ENCODE measurements around the gene LRRC37A.
"Not testable (repeated sequence)": the region's sequence is repeated elsewhere in the genome, so short reads cannot be mapped to it uniquely, and the experiment has no call there.

Gene LRRC37A

GRCh38 chr17:46281336-46281735, 13.6 kb upstream of the LRRC37A start:
- not testable (repeated sequence) for H2BK12ac ChIP-seq (ENCODE audit: low read length); H2AK5ac ChIP-seq (ENCODE audit: low read depth, low read length); H3K4me2 ChIP-seq (ENCODE audit: insufficient read depth, low read length, poor library complexity, severe bottlenecking); H3K9ac ChIP-seq (ENCODE audit: low read depth, low read length, poor library complexity); H2BK15ac ChIP-seq (ENCODE audit: low read length); H3K27ac ChIP-seq (replicated peaks; ENCODE audit: low read length); H3K4me3 ChIP-seq (ENCODE audit: low read length in 2 of 2); H3K18ac ChIP-seq (ENCODE audit: low read length); H2BK120ac ChIP-seq (ENCODE audit: low read depth, low read length); H3K23ac ChIP-seq (ENCODE audit: low read depth, low read length, poor library complexity); H2AFZ ChIP-seq (ENCODE audit: low read length); H3K36me3 ChIP-seq (replicated peaks in 1 of 2; ENCODE audit: control insufficient read depth in 2 of 2, insufficient read depth in 2 of 2, low read length in 2 of 2); H3K14ac ChIP-seq (ENCODE audit: low read length); H3K4ac ChIP-seq (ENCODE audit: low read length); H4K91ac ChIP-seq (ENCODE audit: low read depth, low read length, poor library complexity); H2BK5ac ChIP-seq (ENCODE audit: low read length); H4K8ac ChIP-seq (ENCODE audit: low read depth, low read length); H3K79me1 ChIP-seq (ENCODE audit: low read depth, low read length); DNase-seq (ENCODE audit: low spot score); H3K27me3 ChIP-seq (ENCODE audit: control insufficient read depth in 3 of 3, insufficient read depth in 3 of 3, low read depth in 1 of 3, low read length in 3 of 3); H3K4me1 ChIP-seq (ENCODE audit: control insufficient read depth in 2 of 2, insufficient read depth in 1 of 2, low read depth in 1 of 2, low read length in 2 of 2); H3K9me3 ChIP-seq (replicated peaks in 1 of 2; ENCODE audit: control insufficient read depth in 2 of 2, insufficient read depth in 1 of 2, low read depth in 1 of 2, low read length in 2 of 2)
- no CpG with 5 or more reads among the region's 4 CpGs for WGBS, 2 donors (ENCODE audit: extremely low coverage in 2 of 2, insufficient read length in 2 of 2, insufficient replicate concordance in 1 of 2)

GRCh38 chr17:46282635-46283034, 12.3 kb upstream of the LRRC37A start:
- H2BK120ac ChIP-seq (ENCODE audit: low read depth, low read length); H3K4me2 ChIP-seq (ENCODE audit: insufficient read depth, low read length, poor library complexity, severe bottlenecking); H3K14ac ChIP-seq (ENCODE audit: low read length); H3K4me3 ChIP-seq (ENCODE audit: low read length in 2 of 2); H3K36me3 ChIP-seq (replicated peaks in 1 of 2; ENCODE audit: control insufficient read depth in 2 of 2, insufficient read depth in 2 of 2, low read length in 2 of 2); H2BK5ac ChIP-seq (ENCODE audit: low read length); DNase-seq (ENCODE audit: low spot score); H2AK5ac ChIP-seq (ENCODE audit: low read depth, low read length); H4K8ac ChIP-seq (ENCODE audit: low read depth, low read length); H2BK15ac ChIP-seq (ENCODE audit: low read length); H3K4ac ChIP-seq (ENCODE audit: low read length); H2BK12ac ChIP-seq (ENCODE audit: low read length); H3K23ac ChIP-seq (ENCODE audit: low read depth, low read length, poor library complexity); H3K27me3 ChIP-seq (ENCODE audit: control insufficient read depth in 3 of 3, insufficient read depth in 3 of 3, low read depth in 1 of 3, low read length in 3 of 3); H2AFZ ChIP-seq (ENCODE audit: low read length); H3K9me3 ChIP-seq (replicated peaks in 1 of 2; ENCODE audit: control insufficient read depth in 2 of 2, insufficient read depth in 1 of 2, low read depth in 1 of 2, low read length in 2 of 2); H4K91ac ChIP-seq (ENCODE audit: low read depth, low read length, poor library complexity); H3K18ac ChIP-seq (ENCODE audit: low read length); H3K9ac ChIP-seq (ENCODE audit: low read depth, low read length, poor library complexity); H3K27ac ChIP-seq (replicated peaks; ENCODE audit: low read length); H3K79me1 ChIP-seq (ENCODE audit: low read depth, low read length); H3K4me1 ChIP-seq (ENCODE audit: control insufficient read depth in 2 of 2, insufficient read depth in 1 of 2, low read depth in 1 of 2, low read length in 2 of 2): not testable (repeated sequence)
- WGBS, 2 donors (ENCODE audit: extremely low coverage in 2 of 2, insufficient read length in 2 of 2, insufficient replicate concordance in 1 of 2) = no CpG with 5 or more reads among the region's 12 CpGs

DNA sequence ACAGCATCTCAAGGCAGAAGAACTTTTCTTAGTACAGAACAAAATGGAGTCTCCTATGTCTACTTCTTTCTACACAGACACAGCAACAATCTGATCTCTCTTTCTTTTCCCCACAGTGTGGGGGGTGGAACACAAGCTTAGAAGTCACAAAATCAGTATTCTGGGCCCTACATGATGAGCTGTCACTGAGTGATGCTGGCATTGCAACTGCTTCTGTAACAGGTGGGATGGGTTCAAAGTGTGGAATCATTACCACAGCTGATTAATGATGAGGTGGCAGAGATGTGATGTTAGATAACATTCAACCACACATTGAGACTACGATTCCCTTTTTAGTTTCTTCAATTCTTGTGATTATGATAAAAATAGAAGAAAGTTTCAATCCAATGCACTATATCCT, 10.5 kb upstream of the LRRC37A start:
- not testable (repeated sequence) for H3K27ac ChIP-seq (replicated peaks; ENCODE audit: low read length)

GRCh38 chr17:46285500-46285899, 9.4 kb upstream of the LRRC37A start:
- not testable (repeated sequence) for H2BK5ac ChIP-seq (ENCODE audit: low read length); H2AK5ac ChIP-seq (ENCODE audit: low read depth, low read length); DNase-seq (ENCODE audit: low spot score); H2BK120ac ChIP-seq (ENCODE audit: low read depth, low read length); H4K91ac ChIP-seq (ENCODE audit: low read depth, low read length, poor library complexity); H3K9me3 ChIP-seq (replicated peaks in 1 of 2; ENCODE audit: control insufficient read depth in 2 of 2, insufficient read depth in 1 of 2, low read depth in 1 of 2, low read length in 2 of 2); H3K23ac ChIP-seq (ENCODE audit: low read depth, low read length, poor library complexity); H3K4me3 ChIP-seq (ENCODE audit: low read length in 2 of 2); H2BK12ac ChIP-seq (ENCODE audit: low read length); H2AFZ ChIP-seq (ENCODE audit: low read length); H2BK15ac ChIP-seq (ENCODE audit: low read length); H3K4ac ChIP-seq (ENCODE audit: low read length); H3K27me3 ChIP-seq (ENCODE audit: control insufficient read depth in 3 of 3, insufficient read depth in 3 of 3, low read depth in 1 of 3, low read length in 3 of 3); H4K8ac ChIP-seq (ENCODE audit: low read depth, low read length); H3K18ac ChIP-seq (ENCODE audit: low read length); H3K79me1 ChIP-seq (ENCODE audit: low read depth, low read length); H3K4me2 ChIP-seq (ENCODE audit: insufficient read depth, low read length, poor library complexity, severe bottlenecking); H3K36me3 ChIP-seq (replicated peaks in 1 of 2; ENCODE audit: control insufficient read depth in 2 of 2, insufficient read depth in 2 of 2, low read length in 2 of 2); H3K9ac ChIP-seq (ENCODE audit: low read depth, low read length, poor library complexity); H3K14ac ChIP-seq (ENCODE audit: low read length); H3K27ac ChIP-seq (replicated peaks; ENCODE audit: low read length); H3K4me1 ChIP-seq (ENCODE audit: control insufficient read depth in 2 of 2, insufficient read depth in 1 of 2, low read depth in 1 of 2, low read length in 2 of 2)
- no CpG with 5 or more reads among the region's 2 CpGs for WGBS, 2 donors (ENCODE audit: extremely low coverage in 2 of 2, insufficient read length in 2 of 2, insufficient replicate concordance in 1 of 2)

More for the DNA sequence above, 10.5 kb upstream of the LRRC37A start:
- H3K9ac ChIP-seq (ENCODE audit: low read depth, low read length, poor library complexity); H3K4me1 ChIP-seq (ENCODE audit: control insufficient read depth in 2 of 2, insufficient read depth in 1 of 2, low read depth in 1 of 2, low read length in 2 of 2); H2AFZ ChIP-seq (ENCODE audit: low read length); H3K4me2 ChIP-seq (ENCODE audit: insufficient read depth, low read length, poor library complexity, severe bottlenecking); DNase-seq (ENCODE audit: low spot score); H2BK120ac ChIP-seq (ENCODE audit: low read depth, low read length); H2BK12ac ChIP-seq (ENCODE audit: low read length); H3K9me3 ChIP-seq (replicated peaks in 1 of 2; ENCODE audit: control insufficient read depth in 2 of 2, insufficient read depth in 1 of 2, low read depth in 1 of 2, low read length in 2 of 2); H3K18ac ChIP-seq (ENCODE audit: low read length); H3K27me3 ChIP-seq (ENCODE audit: control insufficient read depth in 3 of 3, insufficient read depth in 3 of 3, low read depth in 1 of 3, low read length in 3 of 3); H2BK5ac ChIP-seq (ENCODE audit: low read length); H3K4ac ChIP-seq (ENCODE audit: low read length); H3K23ac ChIP-seq (ENCODE audit: low read depth, low read length, poor library complexity); H2BK15ac ChIP-seq (ENCODE audit: low read length); H4K8ac ChIP-seq (ENCODE audit: low read depth, low read length); H3K14ac ChIP-seq (ENCODE audit: low read length); H3K79me1 ChIP-seq (ENCODE audit: low read depth, low read length); H2AK5ac ChIP-seq (ENCODE audit: low read depth, low read length); H4K91ac ChIP-seq (ENCODE audit: low read depth, low read length, poor library complexity); H3K4me3 ChIP-seq (ENCODE audit: low read length in 2 of 2); H3K36me3 ChIP-seq (replicated peaks in 1 of 2; ENCODE audit: control insufficient read depth in 2 of 2, insufficient read depth in 2 of 2, low read length in 2 of 2): not testable (repeated sequence)
- WGBS, 2 donors (ENCODE audit: extremely low coverage in 2 of 2, insufficient read length in 2 of 2, insufficient replicate concordance in 1 of 2) = no CpG with 5 or more reads among the region's 1 CpG
